GM10266 (cell line): Measurements from ENCODE around the gene GRAMD2A.
A peak's percentile ranks its signal among the peaks of the same experiment; 100 is the strongest.

ENCODE experiments used
- DNase-seq: peaks from one replicate; pipeline ENCODE4 v3.0.0; 2012; ENCODE audit errors: extremely low spot score
- CTCF ChIP-seq: IDR thresholded peaks from 2 replicates; pipeline ENCODE4 v1.5.1; 2012; ENCODE audit warnings: mild to moderate bottlenecking, low read depth; ENCODE audit not compliant: control insufficient read depth, insufficient read depth; ENCODE audit errors: missing control alignments

The GRAMD2A gene

GRCh38 chr15:72160696-72161245 lies 36.8 kb downstream of the GRAMD2A start:
- no peak for TF ChIP-seq CTCF
- DNase-seq, result no peak

- no peak for DNase-seq
- no peak for TF ChIP-seq CTCF
Measured at GRCh38 chr15:72156928-72157327, 40.7 kb downstream of the GRAMD2A start.

DNA sequence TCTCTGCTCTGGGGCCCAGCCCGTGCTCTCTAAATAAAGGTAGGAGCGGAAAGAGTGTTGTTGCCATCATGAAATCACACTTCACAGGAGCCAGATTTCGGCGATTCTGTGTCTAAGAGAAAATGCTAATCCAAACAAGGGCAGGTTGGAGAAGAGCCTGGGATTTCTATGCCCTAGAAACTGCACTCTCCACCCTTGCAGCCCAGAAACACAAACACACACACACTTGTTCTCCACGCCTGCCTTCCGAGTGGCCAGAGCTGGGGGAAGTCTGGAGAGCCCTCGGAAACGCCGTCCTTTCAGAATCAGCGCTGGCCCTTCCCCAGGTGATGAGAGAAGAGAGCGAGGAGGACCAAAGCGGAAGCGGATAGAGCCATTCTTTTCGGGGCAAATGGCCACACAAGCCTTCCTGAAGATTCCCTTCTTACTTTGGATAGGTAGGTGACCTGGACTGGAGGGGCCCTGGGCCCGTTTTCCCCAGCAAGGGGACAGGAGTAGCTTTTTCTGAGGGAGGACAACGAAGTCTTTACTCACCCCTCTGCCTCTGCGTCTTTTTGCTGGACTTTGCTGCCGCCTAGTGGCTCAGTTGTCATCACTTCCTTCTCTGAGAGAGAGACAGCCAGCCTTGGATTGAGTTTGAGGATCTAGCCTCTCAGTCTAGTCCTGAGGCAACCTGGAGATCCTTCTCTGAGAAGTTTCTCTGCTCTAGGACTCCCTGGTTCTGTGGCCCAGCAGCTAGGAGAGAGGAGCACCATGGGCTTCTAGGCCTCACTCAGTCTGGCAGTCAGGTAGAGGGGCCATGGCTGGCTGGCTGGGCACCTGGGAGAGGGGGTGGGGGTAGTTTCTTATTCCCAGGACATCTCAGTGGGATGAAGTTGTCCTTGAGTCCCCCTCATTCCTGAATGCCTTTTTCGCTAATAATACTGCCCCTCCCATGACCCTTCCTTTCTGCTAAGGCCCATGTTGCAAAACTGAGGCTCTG lies 41.7 kb downstream of the GRAMD2A start:
- peak; percentile 91 for TF ChIP-seq CTCF
- peak; percentile 72 for DNase-seq

GRCh38 chr15:72155003-72155621 lies 42.5 kb downstream of the GRAMD2A start:
- no peak for TF ChIP-seq CTCF
- no peak for DNase-seq

DNA sequence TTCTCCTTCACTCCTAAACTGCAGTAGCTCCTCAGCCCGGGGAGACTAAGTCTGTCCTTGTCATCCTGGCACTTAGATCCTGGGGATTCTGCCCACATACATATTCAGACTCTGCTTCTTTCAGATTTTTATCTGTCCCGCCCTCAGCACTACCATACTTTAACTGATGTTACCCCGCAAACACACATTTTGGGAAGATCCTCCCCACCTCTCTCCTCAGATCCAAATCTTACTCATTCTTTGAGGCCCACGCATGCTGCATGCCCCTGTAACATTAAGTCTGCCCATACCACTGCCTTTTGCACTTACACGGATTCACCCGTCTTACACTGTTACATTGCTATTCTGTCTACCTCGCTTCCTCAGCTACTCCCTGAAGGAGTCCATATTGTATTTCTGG lies 43.3 kb downstream of the GRAMD2A start:
- no peak for DNase-seq
- TF ChIP-seq CTCF, result no peak

GRCh38 chr15:72153269-72154000 lies 44.2 kb downstream of the GRAMD2A start:
- DNase-seq, result no peak
- no peak for TF ChIP-seq CTCF
